T-cell (primary cell): Measurements from ENCODE around the gene NR2E1. TPM values are rescaled to one million over a fixed set of nuclear protein-coding genes. Genes with fewer than 3 reads are reported as not detected.

Experiments used
- ATAC-seq, 4 experiments: fragments of 200-7000 bp in 3 of 4; fragments of 150-1000 bp in 1 of 4; cut with Tn5 transposase; replicated peaks in 1 of 4; 1 replicate in 3 of 4; 2 replicates in 1 of 4; pipeline ENCODE4 v1.10.0; 2021; ENCODE audit warnings: moderate library complexity in 3 of 4, mild to moderate bottlenecking in 2 of 4, moderate number of reproducible peaks in 1 of 4
- CTCF ChIA-PET, 2 donors: fragments of 300-600 bp; sonication (Branson Sonifier 250); formaldehyde crosslinking; loops; one replicate each; lab custom pipeline; 2022; ENCODE audit warnings: antibody characterized with exemption in 2 of 2; lab: Charles Lee
- POLR2A ChIA-PET, 2 donors: fragments of 300-600 bp; sonication (Branson Sonifier 250); formaldehyde crosslinking; loops; one replicate each; lab custom pipeline; 2022; ENCODE audit warnings: antibody characterized with exemption in 2 of 2; lab: Charles Lee
- DNase-seq, 35 experiments: peaks; one replicate each; pipeline versions ENCODE4 v3.0.0 to v3.0.0-alpha.2; 2013 to 2023
- H3K27ac ChIP-seq: one replicate; pipeline ENCODE4 v1.5.1; 2013; ENCODE audit warnings: low read length
- H3K27me3 ChIP-seq, 2 experiments: replicated peaks in 1 of 2; 1 replicate in 1 of 2; 2 replicates in 1 of 2; pipeline versions ENCODE4 v1.6.1 to v1.7.0; 2013; ENCODE audit warnings: low read length in 1 of 2, mixed read lengths in 1 of 2; ENCODE audit not compliant: control insufficient read depth in 2 of 2, insufficient read depth in 2 of 2; ENCODE audit errors: extremely low read depth in 1 of 2
- H3K36me3 ChIP-seq, 2 donors: 1 replicate in 1 of 2; 2 replicates in 1 of 2; pipeline versions ENCODE4 v1.6.1 to v1.7.0; 2013; ENCODE audit warnings: low read length in 1 of 2; ENCODE audit not compliant: control insufficient read depth in 2 of 2, insufficient read depth in 1 of 2; ENCODE audit errors: extremely low read depth in 1 of 2
- H3K4me1 ChIP-seq, 2 experiments: 1 replicate in 1 of 2; 2 replicates in 1 of 2; pipeline versions ENCODE4 v1.6.1 to v1.7.0; 2013; ENCODE audit warnings: low read length in 2 of 2, mixed read lengths in 1 of 2; ENCODE audit not compliant: insufficient read depth in 2 of 2, control insufficient read depth in 1 of 2; ENCODE audit errors: extremely low read depth in 1 of 2
- H3K4me3 ChIP-seq, 2 donors: 1 replicate in 1 of 2; 2 replicates in 1 of 2; pipeline versions ENCODE4 v1.5.1 to v1.7.0; 2013; ENCODE audit warnings: mild to moderate bottlenecking in 2 of 2, low read length in 1 of 2, moderate library complexity in 1 of 2; ENCODE audit not compliant: control insufficient read depth in 1 of 2; ENCODE audit errors: extremely low read depth in 1 of 2
- H3K9me3 ChIP-seq: 2 replicates; pipeline ENCODE4 v1.7.0; 2013
- H3K27ac Mint-ChIP-seq, 2 donors: one replicate each; pipeline ENCODE4 v1.8.0; 2020 to 2021; ENCODE audit warnings: mild to moderate bottlenecking in 2 of 2, mixed read lengths in 2 of 2
- H3K27me3 Mint-ChIP-seq, 2 donors: one replicate each; pipeline ENCODE4 v1.8.0; 2021 to 2022; ENCODE audit warnings: mixed read lengths in 2 of 2
- H3K36me3 Mint-ChIP-seq: one replicate; pipeline ENCODE4 v1.8.0; 2021; ENCODE audit warnings: mixed read lengths
- H3K4me1 Mint-ChIP-seq, 3 donors: one replicate each; pipeline ENCODE4 v1.8.0; 2020 to 2022; ENCODE audit warnings: mixed read lengths in 3 of 3, mild to moderate bottlenecking in 1 of 3
- H3K4me3 Mint-ChIP-seq, 3 donors: one replicate each; pipeline ENCODE4 v1.8.0; 2020 to 2022; ENCODE audit warnings: mild to moderate bottlenecking in 3 of 3, mixed read lengths in 3 of 3, moderate library complexity in 3 of 3
- H3K9me3 Mint-ChIP-seq, 3 donors: one replicate each; pipeline ENCODE4 v1.8.0; 2020 to 2022; ENCODE audit warnings: mixed read lengths in 3 of 3
- WGBS: methylation state at CpG from one replicate; pipeline ENCODE4 v1.1.5; 2013; ENCODE audit warnings: missing lambda C conversion rate; ENCODE audit not compliant: insufficient coverage; 5-methylcytosine and 5-hydroxymethylcytosine counted together
- total RNA-seq, 35 experiments: library from RNA in 6 of 35; stranded (reverse) in 6 of 35; fragments of 120-200 nt in 1 of 35; gene quantifications; one replicate each; pipeline versions ENCODE4 v1.2.1 to v1.2.4 and lab custom pipeline; 2013 to 2026

Gene NR2E1
- total RNA-seq, 5 donors from 2014 or later (not counting 1 experiment from before 2014, with no cell fraction given) = not detected

- no peak overlapping the region for H3K4me3 Mint-ChIP-seq
- CTCF ChIA-PET = no interaction called here
- Histone ChIP-seq H3K4me3 (no peak overlapping the region), H3K36me3 (no peaks in the 10 kb centered on the region), H3K27me3 (peaks cover 10 to 24% of the 10 kb centered on the region in 2 experiments), H3K27ac (no peak overlapping the region), H3K9me3 (no peaks in the 10 kb centered on the region), H3K4me1 (no peaks in the 10 kb centered on the region)
- DNase-seq (no peak), ATAC-seq (no peak)
- POLR2A ChIA-PET = no interaction called here
- H3K4me1 Mint-ChIP-seq = no peaks in the 10 kb centered on the region
- no peak overlapping the region for H3K27ac Mint-ChIP-seq
- H3K9me3 Mint-ChIP-seq = no peaks in the 10 kb centered on the region
- WGBS = no CpG with 5 or more reads among the region's 1 CpG
- H3K36me3 Mint-ChIP-seq = no peaks in the 10 kb centered on the region
- H3K27me3 Mint-ChIP-seq = peaks cover 39 to 50% of the 10 kb centered on the region in 2 donors
Measured at GRCh38 chr6:108142240-108142639, 23.6 kb upstream of the NR2E1 start.

GRCh38 chr6:108145639-108146038 lies 20.2 kb upstream of the NR2E1 start:
- H3K4me1 Mint-ChIP-seq = no peaks in the 10 kb centered on the region
- H3K4me1 ChIP-seq = no peaks in the 10 kb centered on the region
- H3K36me3 ChIP-seq = no peaks in the 10 kb centered on the region
- H3K27ac Mint-ChIP-seq = no peak overlapping the region
- DNase-seq (no peak), ATAC-seq (no peak)
- POLR2A ChIA-PET = no interaction called here
- no peak overlapping the region for H3K4me3 ChIP-seq
- no peak overlapping the region for H3K27ac ChIP-seq
- 88% methylated on average over 3 of the region's 6 CpGs for WGBS
- H3K9me3 Mint-ChIP-seq = no peaks in the 10 kb centered on the region
- no peaks in the 10 kb centered on the region for H3K36me3 Mint-ChIP-seq
- no peaks in the 10 kb centered on the region for H3K9me3 ChIP-seq
- CTCF ChIA-PET = no interaction called here
- peaks cover 7 to 34% of the 10 kb centered on the region in 2 experiments for H3K27me3 ChIP-seq
- H3K4me3 Mint-ChIP-seq = no peak overlapping the region
- H3K27me3 Mint-ChIP-seq = peaks cover 45 to 47% of the 10 kb centered on the region in 2 donors

GRCh38 chr6:108152446-108152845 lies 13.4 kb upstream of the NR2E1 start:
- no peak for ATAC-seq
- H3K27me3 ChIP-seq = peaks cover 27 to 61% of the 10 kb centered on the region in 2 experiments
- no peak for DNase-seq
- 100% methylated on average over 1 of the region's 4 CpGs for WGBS
- Mint-ChIP-seq H3K9me3 (no peaks in the 10 kb centered on the region), H3K4me1 (peaks cover 7 to 12% (median 10%) of the 10 kb centered on the region in 3 donors), H3K4me3 (no peak overlapping the region), H3K27me3 (peaks cover 71 to 73% of the 10 kb centered on the region in 2 donors), H3K27ac (no peak overlapping the region), H3K36me3 (no peaks in the 10 kb centered on the region)
- no peak overlapping the region for H3K4me3 ChIP-seq
- H3K27ac ChIP-seq = no peak overlapping the region
- ChIA-PET POLR2A (no interaction called here), CTCF (interaction anchor here (0.6 kb wide), 2 partner anchors 373 to 909 kb away, joined by 3 to 4 read pairs; no protein-coding TSS in a partner anchor)
- peaks cover 2% of the 10 kb centered on the region for H3K9me3 ChIP-seq
- no peaks in the 10 kb centered on the region for H3K36me3 ChIP-seq
- peaks cover 2 to 7% of the 10 kb centered on the region in 2 experiments for H3K4me1 ChIP-seq

GRCh38 chr6:108156180-108156937 lies 9.5 kb upstream of the NR2E1 start:
- ChIA-PET POLR2A (no interaction called here), CTCF (no interaction called here)
- Mint-ChIP-seq H3K36me3 (no peaks in the 10 kb centered on the region), H3K9me3 (no peaks in the 10 kb centered on the region), H3K27me3 (peaks cover 77 to 83% of the 10 kb centered on the region in 2 donors), H3K27ac (no peak overlapping the region), H3K4me1 (peaks cover 16 to 24% (median 16%) of the 10 kb centered on the region in 3 donors), H3K4me3 (peak overlapping the region in 2 of 3 donors; percentile 29 to 82)
- ATAC-seq (no peak), DNase-seq (no peak)
- peaks cover 38 to 53% of the 10 kb centered on the region in 2 experiments for H3K27me3 ChIP-seq
- no peaks in the 10 kb centered on the region for H3K36me3 ChIP-seq
- no peak overlapping the region for H3K27ac ChIP-seq
- peaks cover 5% of the 10 kb centered on the region for H3K9me3 ChIP-seq
- no peak overlapping the region for H3K4me3 ChIP-seq
- H3K4me1 ChIP-seq = peaks cover 2 to 16% of the 10 kb centered on the region in 2 experiments
- WGBS = 25% methylated on average over 6 of the region's 10 CpGs

DNA sequence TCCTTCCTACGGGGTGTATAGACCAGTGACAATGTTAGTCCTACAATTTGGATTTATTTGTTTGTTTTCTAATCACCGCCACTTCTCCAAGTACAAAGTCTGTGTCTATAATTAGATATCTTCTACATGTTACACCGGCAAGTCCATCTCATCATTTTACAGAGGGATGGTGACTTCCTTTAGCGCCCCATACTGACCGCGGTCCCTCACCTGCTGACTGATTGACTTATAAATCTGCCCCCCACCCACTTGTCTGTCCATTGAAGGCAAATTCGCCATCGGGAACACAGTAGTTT lies 8.9 kb upstream of the NR2E1 start:
- DNase-seq (no peak), ATAC-seq (no peak)
- peaks cover 2 to 16% of the 10 kb centered on the region in 2 experiments for H3K4me1 ChIP-seq
- H3K9me3 ChIP-seq = peaks cover 5% of the 10 kb centered on the region
- H3K36me3 ChIP-seq = no peaks in the 10 kb centered on the region
- peak overlapping the region; percentile 29 to 82 (median 42) for H3K4me3 Mint-ChIP-seq
- ChIA-PET CTCF (no interaction called here), POLR2A (no interaction called here)
- H3K4me1 Mint-ChIP-seq = peaks cover 16 to 24% (median 16%) of the 10 kb centered on the region in 3 donors
- no peak overlapping the region for H3K27ac Mint-ChIP-seq
- WGBS = 11% methylated on average over 6 of the region's 8 CpGs
- H3K27me3 ChIP-seq = peaks cover 41 to 50% of the 10 kb centered on the region in 2 experiments
- H3K27me3 Mint-ChIP-seq = peaks cover 81 to 84% of the 10 kb centered on the region in 2 donors
- no peak overlapping the region for H3K27ac ChIP-seq
- H3K9me3 Mint-ChIP-seq = no peaks in the 10 kb centered on the region
- no peaks in the 10 kb centered on the region for H3K36me3 Mint-ChIP-seq
- H3K4me3 ChIP-seq = peak overlapping the region in 1 of 2 donors; percentile 66

- ATAC-seq (peak in 1 of 4 experiments; percentile 36), DNase-seq (no peak)
- Histone ChIP-seq H3K9me3 (peaks cover 5% of the 10 kb centered on the region), H3K27ac (no peak overlapping the region), H3K27me3 (peaks cover 47 to 48% of the 10 kb centered on the region in 2 experiments), H3K4me3 (peak overlapping the region in 1 of 2 donors; percentile 66), H3K4me1 (peaks cover 2 to 16% of the 10 kb centered on the region in 2 experiments), H3K36me3 (no peaks in the 10 kb centered on the region)
- H3K36me3 Mint-ChIP-seq = no peaks in the 10 kb centered on the region
- H3K4me1 Mint-ChIP-seq = peaks cover 16 to 24% (median 16%) of the 10 kb centered on the region in 3 donors
- H3K9me3 Mint-ChIP-seq = no peaks in the 10 kb centered on the region
- peak overlapping the region; percentile 29 to 82 (median 42) for H3K4me3 Mint-ChIP-seq
- no peak overlapping the region for H3K27ac Mint-ChIP-seq
- ChIA-PET CTCF (no interaction called here), POLR2A (no interaction called here)
- 6% methylated on average over 58 of the region's 60 CpGs for WGBS
- peaks cover 83 to 88% of the 10 kb centered on the region in 2 donors for H3K27me3 Mint-ChIP-seq
Measured at GRCh38 chr6:108157234-108157980, 8.4 kb upstream of the NR2E1 start.
